GM12801 (cell line): ENCODE results near the gene RITA1.

ENCODE experiments used
- CTCF ChIP-seq: IDR thresholded peaks from one replicate; pipeline ENCODE4 v1.5.1; 2011; ENCODE audit warnings: control low read depth; ENCODE audit not compliant: insufficient read length; ENCODE audit errors: extremely low read depth

Gene RITA1

DNA sequence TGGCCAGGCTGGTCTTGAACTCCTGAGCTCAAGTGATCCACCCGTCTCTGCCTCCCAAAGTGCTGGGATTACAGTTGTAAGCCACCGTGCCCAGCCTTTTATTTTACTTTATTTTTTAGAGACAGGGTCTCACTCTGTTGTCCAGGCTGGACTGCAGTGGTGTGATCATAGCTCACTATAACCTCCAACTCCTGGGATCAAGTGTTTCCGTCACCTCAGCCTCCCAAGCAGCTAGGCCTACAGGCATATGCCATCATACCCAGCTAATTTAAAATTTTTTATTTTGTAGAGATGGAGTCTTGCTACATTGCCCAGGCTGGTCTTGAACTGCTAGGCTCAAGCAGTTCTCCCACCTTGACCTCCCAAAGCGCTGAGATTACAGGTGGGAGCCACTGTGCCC, 39.4 kb downstream of the RITA1 start:
- no peak for TF ChIP-seq CTCF

DNA sequence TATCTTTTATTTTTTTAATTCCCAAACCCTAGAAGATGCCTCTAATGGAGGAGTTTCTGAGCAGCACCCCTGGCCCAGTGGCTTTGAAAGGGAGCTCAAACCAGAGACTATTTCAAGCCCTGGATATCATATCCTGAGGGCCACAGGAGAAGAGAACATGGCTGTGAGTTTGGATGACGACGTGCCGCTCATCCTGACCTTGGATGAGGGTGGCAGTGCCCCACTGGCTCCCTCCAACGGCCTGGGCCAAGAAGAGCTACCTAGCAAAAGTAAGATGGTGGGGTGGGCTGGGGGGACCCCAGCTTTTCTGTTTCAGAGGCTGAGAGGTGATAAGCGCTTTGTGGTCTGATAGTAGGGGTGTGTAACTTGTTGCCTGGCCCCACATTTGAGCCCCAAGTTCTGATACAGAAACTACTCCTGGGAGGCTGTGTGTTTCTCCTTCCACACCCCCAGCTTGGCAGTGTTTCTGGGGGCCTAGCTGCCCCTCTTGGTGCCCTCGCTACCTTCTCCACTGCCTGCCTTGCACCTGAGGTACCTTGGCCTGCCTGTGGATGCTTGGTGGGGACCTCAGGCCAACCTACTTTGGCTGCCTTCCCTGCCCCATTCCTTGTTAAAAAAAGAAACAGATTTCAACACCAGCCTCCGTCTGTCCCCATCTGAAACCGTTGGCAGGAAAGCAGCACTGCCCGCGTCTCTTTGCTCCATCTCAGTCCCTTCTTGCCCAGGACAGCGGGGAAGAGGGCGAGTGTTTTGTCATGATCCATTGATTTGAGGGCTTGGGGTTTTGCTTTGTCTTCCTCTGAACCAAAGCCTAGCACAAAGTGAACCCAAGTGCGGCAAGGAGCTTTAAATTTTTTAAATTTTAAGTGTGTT, 41.4 kb downstream of the RITA1 start:
- no peak for TF ChIP-seq CTCF

- no peak for TF ChIP-seq CTCF
Measured at GRCh38 chr12:113227686-113228391, 42.3 kb downstream of the RITA1 start.

DNA sequence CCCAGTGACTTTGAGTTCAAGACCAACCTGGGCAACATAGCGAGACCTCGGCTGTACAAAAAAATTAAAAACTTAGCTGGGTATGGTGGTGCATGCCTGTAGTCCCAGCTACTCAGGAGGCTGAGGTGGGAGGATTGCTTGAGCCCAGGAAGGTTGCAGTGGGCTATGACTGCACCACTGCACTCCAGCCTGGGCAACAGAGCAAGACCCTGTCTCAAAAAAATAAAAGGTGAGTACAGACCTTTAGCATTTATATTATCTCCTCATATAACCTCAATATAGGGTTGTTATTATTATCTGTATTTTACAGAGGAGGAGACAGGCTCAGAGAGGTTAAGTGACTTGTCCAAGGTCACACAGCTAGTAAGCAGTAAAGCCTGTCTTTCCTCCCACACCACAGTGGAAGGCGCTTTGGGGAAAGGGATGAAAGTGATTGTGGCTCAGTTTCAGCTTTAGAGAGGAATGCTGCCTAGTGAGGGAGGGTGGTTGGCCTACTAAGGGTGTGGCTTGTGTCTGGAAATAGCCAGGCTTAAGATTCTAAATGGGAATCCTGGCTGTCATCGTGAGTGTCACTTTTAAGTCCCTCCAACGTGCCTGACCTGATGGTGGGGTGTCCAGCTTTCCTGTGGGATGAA, 43.0 kb downstream of the RITA1 start:
- TF ChIP-seq CTCF, result no peak

- TF ChIP-seq CTCF, result no peak
Measured at GRCh38 chr12:113230315-113231234, 45.1 kb downstream of the RITA1 start.

DNA sequence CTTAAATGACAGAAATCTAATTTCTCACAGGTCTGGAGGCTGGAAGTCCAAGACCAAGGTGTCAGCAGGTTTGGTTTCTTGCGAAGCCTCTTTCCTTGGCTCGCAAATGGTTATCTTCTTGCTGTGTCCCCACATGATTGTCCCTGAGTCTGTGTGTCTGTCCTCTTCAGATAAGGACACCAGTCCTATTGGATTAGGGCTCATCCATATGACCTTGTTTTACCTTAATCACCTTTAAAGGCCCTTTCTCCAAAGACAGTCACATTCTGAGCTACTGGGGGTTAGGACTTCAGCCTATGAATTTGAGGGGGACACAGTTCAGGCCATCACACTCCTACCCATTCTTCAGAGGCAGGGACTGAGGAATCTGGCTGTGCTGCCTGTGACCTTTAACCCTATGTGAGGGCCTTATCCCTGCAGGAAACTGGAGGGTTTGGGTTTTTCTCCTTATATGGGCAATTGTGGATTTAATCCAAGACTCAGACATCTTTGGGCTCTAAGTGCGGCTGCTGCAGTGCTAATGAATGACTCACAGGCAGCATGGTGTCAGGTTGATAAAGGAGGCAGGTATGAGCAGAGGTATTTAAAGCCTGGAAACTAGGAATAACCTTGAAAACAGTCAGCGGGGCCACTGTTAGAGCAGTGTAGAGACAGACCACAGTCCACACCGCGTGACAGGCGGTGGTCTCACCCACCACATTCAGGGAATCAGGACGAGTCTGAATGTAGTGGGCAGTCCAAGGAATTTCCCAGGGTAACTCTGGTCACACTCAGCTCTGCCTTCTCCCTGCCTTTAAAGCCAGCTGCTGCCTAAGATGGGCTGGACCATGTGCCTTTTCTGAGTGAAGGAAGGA, 45.9 kb downstream of the RITA1 start:
- no peak for TF ChIP-seq CTCF
